HT1080 (cell line): ENCODE data around the gene NUCB1. TPM values are rescaled to one million over a fixed set of nuclear protein-coding genes. Genes with fewer than 3 reads are reported as not detected.
A peak's percentile ranks its signal among the peaks of the same experiment; 100 is the strongest.

Experiments used
- DNase-seq: peaks from one replicate; pipeline ENCODE4 v3.0.0-alpha.2; 2015; ENCODE audit warnings: low read depth
- total RNA-seq: library from RNA; depleted of rRNA; stranded (reverse); fragments of >200 nt; shearing (Covaris generic); gene quantifications from 2 replicates; pipeline ENCODE4 v1.2.3, GENCODE V29; 2014

NUCB1 gene
- total RNA-seq, 1 experiment from 2014 or later, result 146 TPM

GRCh38 chr19:48962029-48962848, 62.1 kb downstream of the NUCB1 start:
- peak; percentile 72 for DNase-seq

GRCh38 chr19:48962849-48963165, 62.7 kb downstream of the NUCB1 start:
- no peak for DNase-seq

GRCh38 chr19:48963371-48964204, 63.5 kb downstream of the NUCB1 start:
- DNase-seq, result peak; percentile 79

- no peak for DNase-seq
These were observed 64.3 kb downstream of the NUCB1 start for GRCh38 chr19:48964205-48965039.

GRCh38 chr19:48965040-48965805, 65.1 kb downstream of the NUCB1 start, which contains the start of gene FTL:
Gene FTL, plus strand, starts transcription at chr19:48965309. Its CDS starts 199 bp downstream, at chr19:48965508.
- peak; percentile 96 for DNase-seq

- peak; percentile 79 for DNase-seq
These were observed 65.9 kb downstream of the NUCB1 start for GRCh38 chr19:48965806-48966540.

GRCh38 chr19:48966541-48967345, 66.6 kb downstream of the NUCB1 start:
- no peak for DNase-seq

- DNase-seq, result peak; percentile 63
These were observed 67.5 kb downstream of the NUCB1 start for GRCh38 chr19:48967346-48968178.

- no peak for DNase-seq
These were observed 68.1 kb downstream of the NUCB1 start for GRCh38 chr19:48968179-48968661.

- DNase-seq, result no peak
These were observed 68.7 kb downstream of the NUCB1 start for GRCh38 chr19:48968813-48969218.

GRCh38 chr19:48969276-48970138, 69.4 kb downstream of the NUCB1 start:
- DNase-seq, result no peak

GRCh38 chr19:48970139-48970766, 70.1 kb downstream of the NUCB1 start:
- peak; percentile 51 for DNase-seq

- DNase-seq, result peak; percentile 65
These were observed 70.8 kb downstream of the NUCB1 start for GRCh38 chr19:48970923-48971395.
